CD4-positive, alpha-beta memory T cell (primary cell): ENCODE results near the gene CPAMD8. TPM values are rescaled to one million over a fixed set of nuclear protein-coding genes. Genes with fewer than 3 reads are reported as not detected.
"Not testable (repeated sequence)": the region's sequence is repeated elsewhere in the genome, so short reads cannot be mapped to it uniquely, and the experiment has no call there.

Source experiments
- CTCF ChIA-PET: fragments of 350-600 bp; sonication (Branson Sonifier 250); formaldehyde crosslinking; loops from one replicate; lab custom pipeline; 2021; ENCODE audit warnings: inconsistent platforms; ENCODE audit not compliant: partially characterized antibody; lab: Charles Lee
- POLR2A ChIA-PET: fragments of 350-600 bp; sonication (Branson Sonifier 250); formaldehyde crosslinking; loops from one replicate; lab custom pipeline; 2021; ENCODE audit not compliant: partially characterized antibody; lab: Charles Lee
- DNase-seq, 5 donors: peaks; one replicate each; pipeline versions ENCODE4 v3.0.0 to v3.0.0-alpha.2; 2020 to 2022; ENCODE audit warnings: mixed read lengths in 1 of 5
- H3K27ac ChIP-seq: one replicate; pipeline ENCODE4 v1.7.0; 2013; ENCODE audit warnings: low read depth, low read length
- H3K27me3 ChIP-seq: 2 replicates; pipeline ENCODE4 v1.7.0; 2013; ENCODE audit warnings: mild to moderate bottlenecking, low read length, moderate library complexity; ENCODE audit not compliant: insufficient read depth
- H3K36me3 ChIP-seq: 2 replicates; pipeline ENCODE4 v1.7.0; 2013; ENCODE audit warnings: mild to moderate bottlenecking, low read length, moderate library complexity; ENCODE audit not compliant: insufficient read depth
- H3K4me1 ChIP-seq: 2 replicates; pipeline ENCODE4 v1.7.0; 2013; ENCODE audit warnings: mild to moderate bottlenecking, low read length, moderate library complexity; ENCODE audit not compliant: insufficient read depth
- H3K4me3 ChIP-seq, 2 donors: one replicate each; pipeline ENCODE4 v1.7.0; 2013; ENCODE audit warnings: low read length in 2 of 2, mild to moderate bottlenecking in 1 of 2
- H3K9me3 ChIP-seq, 2 donors: one replicate each; pipeline ENCODE4 v1.7.0; 2013; ENCODE audit warnings: low read length in 2 of 2, control low read depth in 1 of 2; ENCODE audit not compliant: control insufficient read depth in 1 of 2
- H3K27ac Mint-ChIP-seq, 7 donors: one replicate each; pipeline ENCODE4 v1.8.0; 2020 to 2021; ENCODE audit warnings: mixed read lengths in 7 of 7, mild to moderate bottlenecking in 6 of 7, inconsistent platforms in 3 of 7, moderate library complexity in 3 of 7
- H3K27me3 Mint-ChIP-seq, 2 donors: one replicate each; pipeline ENCODE4 v1.8.0; 2020 to 2021; ENCODE audit warnings: mixed read lengths in 2 of 2
- H3K36me3 Mint-ChIP-seq, 2 donors: one replicate each; pipeline ENCODE4 v1.8.0; 2020 to 2021; ENCODE audit warnings: mixed read lengths in 2 of 2, inconsistent platforms in 1 of 2, mild to moderate bottlenecking in 1 of 2
- H3K4me1 Mint-ChIP-seq, 4 donors: one replicate each; pipeline ENCODE4 v1.8.0; 2020 to 2021; ENCODE audit warnings: mixed read lengths in 4 of 4, mild to moderate bottlenecking in 1 of 4
- H3K4me3 Mint-ChIP-seq, 8 donors: one replicate each; pipeline ENCODE4 v1.8.0; 2020 to 2021; ENCODE audit warnings: mixed read lengths in 8 of 8, mild to moderate bottlenecking in 7 of 8, moderate library complexity in 6 of 8, inconsistent platforms in 3 of 8
- H3K9me3 Mint-ChIP-seq, 8 donors: one replicate each; pipeline ENCODE4 v1.8.0; 2020 to 2021; ENCODE audit warnings: mixed read lengths in 8 of 8, mild to moderate bottlenecking in 5 of 8, inconsistent platforms in 3 of 8, moderate library complexity in 1 of 8
- intact Hi-C: fragments of 100-400 bp; cut with micrococcal nuclease; formaldehyde crosslinking; loops from one replicate; pipeline ENCODE4 v1.15.1; 2023
- polyA plus RNA-seq, 2 donors: library from polyadenylated mRNA; unstranded; fragments of 300-500 nt; fragmentation: Illumina TruSeq; gene quantifications; one replicate each; pipeline ENCODE4 v1.2.3, GENCODE V29; 2021
- total RNA-seq, 2 experiments: library from RNA; stranded (reverse); gene quantifications; one replicate each; pipeline ENCODE4 v1.2.3, GENCODE V29; 2021

CPAMD8 gene
- total and polyA plus RNA-seq, 4 experiments from 2014 or later: 0.88 to 3.0 (median 1.5) TPM

- DNase-seq, intact Hi-C loops, H3K4me3 Mint-ChIP-seq, H3K4me3 ChIP-seq, H3K4me1 ChIP-seq, H3K27me3 Mint-ChIP-seq, POLR2A ChIA-PET, H3K36me3 ChIP-seq, H3K27ac ChIP-seq, H3K9me3 ChIP-seq, H3K27me3 ChIP-seq, H3K4me1 Mint-ChIP-seq, CTCF ChIA-PET, H3K27ac Mint-ChIP-seq: not testable (repeated sequence)
- H3K36me3 Mint-ChIP-seq: peaks cover 0 to 15% of the 10 kb centered on the region in 2 donors
- peaks cover 6 to 24% (median 15%) of the 10 kb centered on the region in 8 donors for H3K9me3 Mint-ChIP-seq
Measured at GRCh38 chr19:16982586-16982985, 44.0 kb downstream of the CPAMD8 start.

GRCh38 chr19:16978839-16979802 is 47.5 kb downstream of the CPAMD8 start:
- no peak overlapping the region for H3K4me3 ChIP-seq
- H3K4me1 ChIP-seq: no peaks in the 10 kb centered on the region
- no peaks in the 10 kb centered on the region for H3K9me3 ChIP-seq
- Mint-ChIP-seq H3K4me3 (peak overlapping the region in 1 of 8 donors; percentile 32), H3K27ac (peak overlapping the region in 1 of 7 donors; percentile 35), H3K4me1 (peaks cover 0 to 2% (median 0%) of the 10 kb centered on the region in 4 donors), H3K27me3 (peaks cover 2 to 6% of the 10 kb centered on the region in 2 donors), H3K36me3 (peaks cover 0 to 12% of the 10 kb centered on the region in 2 donors), H3K9me3 (peaks cover 3 to 18% (median 9%) of the 10 kb centered on the region in 8 donors)
- no peaks in the 10 kb centered on the region for H3K36me3 ChIP-seq
- ChIA-PET CTCF (no interaction called here), POLR2A (no interaction called here)
- H3K27ac ChIP-seq: no peak overlapping the region
- no peak for DNase-seq
- H3K27me3 ChIP-seq: no peaks in the 10 kb centered on the region
- intact Hi-C loops: no loop called here

- Histone ChIP-seq H3K36me3 (no peaks in the 10 kb centered on the region), H3K4me1 (no peaks in the 10 kb centered on the region), H3K27ac (no peak overlapping the region), H3K9me3 (no peaks in the 10 kb centered on the region), H3K4me3 (no peak overlapping the region), H3K27me3 (no peaks in the 10 kb centered on the region)
- H3K27me3 Mint-ChIP-seq: peaks cover 2 to 6% of the 10 kb centered on the region in 2 donors
- H3K4me3 Mint-ChIP-seq: no peak overlapping the region
- intact Hi-C loops: no loop called here
- H3K4me1 Mint-ChIP-seq: peaks cover 0 to 2% (median 0%) of the 10 kb centered on the region in 4 donors
- peaks cover 0 to 9% (median 4%) of the 10 kb centered on the region in 8 donors for H3K9me3 Mint-ChIP-seq
- CTCF ChIA-PET: no interaction called here
- no peak overlapping the region for H3K27ac Mint-ChIP-seq
- POLR2A ChIA-PET: no interaction called here
- H3K36me3 Mint-ChIP-seq: peaks cover 0 to 5% of the 10 kb centered on the region in 2 donors
- no peak for DNase-seq
Measured at GRCh38 chr19:16978156-16978555, 48.5 kb downstream of the CPAMD8 start.

GRCh38 chr19:16977306-16977705 is 49.3 kb downstream of the CPAMD8 start:
- no peak overlapping the region for H3K4me3 Mint-ChIP-seq
- intact Hi-C loops: no loop called here
- ChIA-PET CTCF (interaction anchor here (0.6 kb wide), 1 partner anchor 284 kb away, joined by 3 read pairs; no protein-coding TSS in a partner anchor), POLR2A (no interaction called here)
- no peaks in the 10 kb centered on the region for H3K9me3 ChIP-seq
- no peaks in the 10 kb centered on the region for H3K4me1 ChIP-seq
- no peak for DNase-seq
- H3K9me3 Mint-ChIP-seq: peaks cover 0 to 9% (median 4%) of the 10 kb centered on the region in 8 donors
- no peaks in the 10 kb centered on the region for H3K27me3 ChIP-seq
- peaks cover 2 to 6% of the 10 kb centered on the region in 2 donors for H3K27me3 Mint-ChIP-seq
- peaks cover 0 to 2% (median 0%) of the 10 kb centered on the region in 4 donors for H3K4me1 Mint-ChIP-seq
- no peaks in the 10 kb centered on the region for H3K36me3 ChIP-seq
- peaks cover 0 to 5% of the 10 kb centered on the region in 2 donors for H3K36me3 Mint-ChIP-seq
- no peak overlapping the region for H3K27ac ChIP-seq
- no peak overlapping the region for H3K4me3 ChIP-seq
- no peak overlapping the region for H3K27ac Mint-ChIP-seq

- H3K9me3 Mint-ChIP-seq: peaks cover 0 to 9% (median 4%) of the 10 kb centered on the region in 8 donors
- no peak for DNase-seq
- Histone ChIP-seq H3K9me3 (no peaks in the 10 kb centered on the region), H3K36me3 (no peaks in the 10 kb centered on the region), H3K4me3 (no peak overlapping the region), H3K27me3 (no peaks in the 10 kb centered on the region), H3K27ac (no peak overlapping the region), H3K4me1 (no peaks in the 10 kb centered on the region)
- peaks cover 0 to 5% of the 10 kb centered on the region in 2 donors for H3K36me3 Mint-ChIP-seq
- ChIA-PET POLR2A (no interaction called here), CTCF (no interaction called here)
- intact Hi-C loops: no loop called here
- peak overlapping the region in 1 of 7 donors; percentile 60 for H3K27ac Mint-ChIP-seq
- no peak overlapping the region for H3K4me3 Mint-ChIP-seq
- peaks cover 0 to 2% (median 0%) of the 10 kb centered on the region in 4 donors for H3K4me1 Mint-ChIP-seq
- peaks cover 2 to 6% of the 10 kb centered on the region in 2 donors for H3K27me3 Mint-ChIP-seq
Measured at GRCh38 chr19:16976446-16976845, 50.2 kb downstream of the CPAMD8 start.

GRCh38 chr19:16970821-16971220 is 55.8 kb downstream of the CPAMD8 start:
- Histone ChIP-seq H3K4me3 (no peak overlapping the region), H3K36me3 (no peaks in the 10 kb centered on the region), H3K4me1 (no peaks in the 10 kb centered on the region), H3K27me3 (no peaks in the 10 kb centered on the region), H3K27ac (no peak overlapping the region), H3K9me3 (peaks cover 0 to 6% of the 10 kb centered on the region in 2 donors)
- Mint-ChIP-seq H3K9me3 (peaks cover 1 to 21% (median 13%) of the 10 kb centered on the region in 8 donors), H3K27ac (no peak overlapping the region), H3K27me3 (no peaks in the 10 kb centered on the region), H3K36me3 (no peaks in the 10 kb centered on the region), H3K4me1 (no peaks in the 10 kb centered on the region), H3K4me3 (no peak overlapping the region)
- DNase-seq: no peak
- ChIA-PET POLR2A (no interaction called here), CTCF (no interaction called here)
- intact Hi-C loops: no loop called here

- Mint-ChIP-seq H3K36me3 (no peaks in the 10 kb centered on the region), H3K4me1 (no peaks in the 10 kb centered on the region), H3K4me3 (no peak overlapping the region), H3K27me3 (no peaks in the 10 kb centered on the region), H3K9me3 (peaks cover 1 to 21% (median 14%) of the 10 kb centered on the region in 8 donors), H3K27ac (no peak overlapping the region)
- DNase-seq: no peak
- Histone ChIP-seq H3K36me3 (no peaks in the 10 kb centered on the region), H3K27me3 (no peaks in the 10 kb centered on the region), H3K9me3 (peaks cover 0 to 6% of the 10 kb centered on the region in 2 donors), H3K4me3 (no peak overlapping the region), H3K4me1 (no peaks in the 10 kb centered on the region), H3K27ac (no peak overlapping the region)
- intact Hi-C loops: no loop called here
- POLR2A ChIA-PET: no interaction called here
- CTCF ChIA-PET: interaction anchor here (1.1 kb wide), 1 partner anchor 148 kb away, joined by 3 read pairs; no protein-coding TSS in a partner anchor
Measured at GRCh38 chr19:16969135-16969534, 57.5 kb downstream of the CPAMD8 start.
